SK-N-SH (cell line): ENCODE measurements around the gene APOL6. TPM values are rescaled to one million over a fixed set of nuclear protein-coding genes. Genes with fewer than 3 reads are reported as not detected.
"Not testable (repeated sequence)": the region's sequence is repeated elsewhere in the genome, so short reads cannot be mapped to it uniquely, and the experiment has no call there.

ENCODE experiments used
- CTCF ChIA-PET: fragments of 300-600, 350-600 bp; formaldehyde crosslinking; extraction: SDS; loops from one replicate; lab custom pipeline; 2021; lab: Yijun Ruan, JAX
- POLR2A ChIA-PET: fragments of 350-600 bp; sonication (Branson Sonifier 250); formaldehyde crosslinking; extraction: SDS; loops from one replicate; lab custom pipeline; 2020; ENCODE audit warnings: antibody characterized with exemption, inconsistent platforms; lab: Yijun Ruan, JAX
- DNase-seq: peaks from one replicate; pipeline ENCODE4 v3.0.0; 2012
- H2AFZ ChIP-seq: fragments of 200-600 bp; sonication (generic); 2 replicates; pipeline ENCODE4 v1.8.1; 2016; ENCODE audit warnings: antibody characterized with exemption, mild to moderate bottlenecking, low read depth
- H3F3A ChIP-seq: fragments of 200-600 bp; sonication (generic); replicated peaks from 2 replicates; pipeline ENCODE3; 2016; ENCODE audit warnings: antibody characterized with exemption, mild to moderate bottlenecking; ENCODE audit not compliant: insufficient read depth
- H3K27ac ChIP-seq, 2 experiments: fragments of 200-500 bp in 1 of 2; fragments of 200-600 bp in 1 of 2; sonication (Bioruptor generic) in 1 of 2; sonication (generic), shearing (Covaris generic) in 1 of 2; 2 replicates each; pipeline versions ENCODE4 v1.5.1 to v1.6.1; 2014 to 2016; ENCODE audit warnings: low read depth in 2 of 2, inconsistent platforms in 1 of 2, low read length in 1 of 2, mild to moderate bottlenecking in 1 of 2, mixed read lengths in 1 of 2
- H3K27me3 ChIP-seq: fragments of 200-600 bp; sonication (generic), shearing (Covaris generic); 2 replicates; pipeline ENCODE4 v1.6.1; 2016; ENCODE audit warnings: mixed run types; ENCODE audit not compliant: insufficient read depth
- H3K36me3 ChIP-seq, 2 experiments: fragments of 200-500 bp in 1 of 2; fragments of 200-600 bp in 1 of 2; sonication (Bioruptor generic) in 1 of 2; sonication (generic) in 1 of 2; replicated peaks in 1 of 2; 2 replicates each; pipeline versions ENCODE3 to v1.5.1; 2014 to 2016; ENCODE audit warnings: low read length in 1 of 2, mild to moderate bottlenecking in 1 of 2; ENCODE audit not compliant: insufficient read depth in 2 of 2, control insufficient read depth in 1 of 2
- H3K4me1 ChIP-seq, 2 experiments: fragments of 200-500 bp in 1 of 2; fragments of 200-600 bp in 1 of 2; sonication (Bioruptor generic) in 1 of 2; sonication (generic), shearing (Covaris generic) in 1 of 2; 2 replicates each; pipeline versions ENCODE4 v1.5.1 to v1.6.1; 2014 to 2016; ENCODE audit warnings: low read depth in 1 of 2, low read length in 1 of 2, mixed run types in 1 of 2; ENCODE audit not compliant: insufficient read depth in 2 of 2, control insufficient read depth in 1 of 2
- H3K4me2 ChIP-seq: fragments of 200-600 bp; sonication (generic), shearing (Covaris generic); 2 replicates; pipeline ENCODE4 v1.6.1; 2017; ENCODE audit warnings: mixed run types
- H3K4me3 ChIP-seq, 2 experiments: fragments of 200-500 bp in 1 of 2; fragments of 200-600 bp in 1 of 2; sonication (Bioruptor generic) in 1 of 2; sonication (generic), shearing (Covaris generic) in 1 of 2; 2 replicates each; pipeline versions ENCODE4 v1.5.1 to v1.8.1; 2014 to 2016; ENCODE audit warnings: low read depth in 2 of 2, inconsistent platforms in 1 of 2, low read length in 1 of 2, mild to moderate bottlenecking in 1 of 2, mixed read lengths in 1 of 2, moderate library complexity in 1 of 2
- H3K79me2 ChIP-seq: fragments of 200-600 bp; sonication (generic); 2 replicates; pipeline ENCODE4 v1.8.1; 2017; ENCODE audit warnings: mild to moderate bottlenecking; ENCODE audit not compliant: insufficient read depth
- H3K9ac ChIP-seq: fragments of 200-600 bp; sonication (generic); 2 replicates; pipeline ENCODE4 v1.6.1; 2017; ENCODE audit warnings: mixed run types
- H3K9me2 ChIP-seq: fragments of 200-600 bp; sonication (generic); 2 replicates; pipeline ENCODE4 v1.6.1; 2017; ENCODE audit warnings: mixed run types
- H3K9me3 ChIP-seq: fragments of 200-600 bp; sonication (generic); 2 replicates; pipeline ENCODE4 v1.6.1; 2017; ENCODE audit warnings: mixed run types, mild to moderate bottlenecking, moderate library complexity
- H4K20me1 ChIP-seq: fragments of 200-600 bp; sonication (generic); 2 replicates; pipeline ENCODE4 v1.6.1; 2017; ENCODE audit warnings: mild to moderate bottlenecking, mixed run types; ENCODE audit not compliant: insufficient read depth
- CTCF ChIP-seq: fragments of 200-600 bp; sonication (generic); IDR thresholded peaks from 2 replicates; pipeline ENCODE4 v1.6.1; 2017; ENCODE audit warnings: antibody characterized with exemption, mild to moderate bottlenecking, moderate library complexity
- EP300 ChIP-seq, 2 experiments: IDR thresholded peaks; 2 replicates each; pipeline versions ENCODE4 v1.4.0 to v1.6.1; 2012; ENCODE audit warnings: borderline replicate concordance in 1 of 2, low read depth in 1 of 2, low read length in 1 of 2
- EZH2phosphoT487 ChIP-seq: fragments of 200-600 bp; sonication (generic); IDR thresholded peaks from 2 replicates; pipeline ENCODE4 v1.6.1; 2017; ENCODE audit warnings: low read depth, mixed run types, mild to moderate bottlenecking, antibody characterized with exemption, moderate library complexity, borderline replicate concordance
- FOXJ3 ChIP-seq: sonication (generic); formaldehyde crosslinking; IDR thresholded peaks from 2 replicates; pipeline ENCODE4 v1.5.1; 2020; ENCODE audit warnings: mild to moderate bottlenecking, missing genetic modification reagents
- GATA2 ChIP-seq: sonication (generic); formaldehyde crosslinking; IDR thresholded peaks from 2 replicates; pipeline ENCODE4 v1.5.0; 2020; ENCODE audit warnings: mild to moderate bottlenecking, missing genetic modification reagents
- MAX ChIP-seq: IDR thresholded peaks from 2 replicates; pipeline ENCODE4 v1.4.0; 2012; ENCODE audit warnings: low read depth
- NRF1 ChIP-seq: IDR thresholded peaks from 2 replicates; pipeline ENCODE4 v1.6.1; 2012; ENCODE audit warnings: low read depth, mild to moderate bottlenecking, low read length
- REST ChIP-seq: IDR thresholded peaks from 2 replicates; pipeline ENCODE4 v1.6.1; 2012; ENCODE audit warnings: mild to moderate bottlenecking, low read depth, low read length, moderate library complexity
- RFX5 ChIP-seq: IDR thresholded peaks from 2 replicates; pipeline ENCODE4 v1.6.1; 2012; ENCODE audit warnings: mild to moderate bottlenecking, improper control_type of control experiment, low read length
- SIN3A ChIP-seq: IDR thresholded peaks from 2 replicates; pipeline ENCODE4 v1.6.1; 2012; ENCODE audit warnings: low read depth, mild to moderate bottlenecking, low read length, moderate library complexity, borderline replicate concordance
- TEAD4 ChIP-seq: IDR thresholded peaks from 2 replicates; pipeline ENCODE4 v1.4.0; 2012; ENCODE audit warnings: mild to moderate bottlenecking, borderline replicate concordance; ENCODE audit not compliant: insufficient read depth
- USF1 ChIP-seq: IDR thresholded peaks from 2 replicates; pipeline ENCODE4 v1.4.0; 2012; ENCODE audit warnings: low read depth, borderline replicate concordance
- ZBTB33 ChIP-seq: IDR thresholded peaks from 2 replicates; pipeline ENCODE4 v1.4.0; 2012; ENCODE audit warnings: low read depth, borderline replicate concordance
- WGBS: methylation state at CpG from one replicate; pipeline ENCODE4 v1.1.6; 2017; ENCODE audit warnings: low lambda C conversion rate; 5-methylcytosine and 5-hydroxymethylcytosine counted together
- polyA plus RNA-seq, 3 experiments: library from polyadenylated mRNA; depleted of rRNA; stranded (reverse); fragments of >200 nt; gene quantifications; 2 replicates each; pipeline ENCODE4 v1.2.3, GENCODE V29; 2012

APOL6 gene
- polyA plus RNA-seq, 1 of the 3 experiments (the other 2 are of a cell fraction), result 0.90 TPM

- Histone ChIP-seq H3K27ac (no peak overlapping the region), H4K20me1 (no peaks in the 10 kb centered on the region), H3K9me3 (no peaks in the 10 kb centered on the region), H3K36me3 (no peaks in the 10 kb centered on the region), H3K9ac (no peak overlapping the region), H3K4me1 (no peaks in the 10 kb centered on the region), H3K79me2 (no peaks in the 10 kb centered on the region), H2AFZ (no peak overlapping the region), H3K4me3 (no peak overlapping the region), H3F3A (no peaks in the 10 kb centered on the region), H3K4me2 (no peak overlapping the region), H3K27me3 (no peaks in the 10 kb centered on the region), H3K9me2 (no peaks in the 10 kb centered on the region)
- ChIA-PET CTCF (interaction anchor here (1.1 to 2.0 kb wide), 2 partner anchors 252 to 387 kb away, joined by 3 to 8 read pairs; no protein-coding TSS in a partner anchor), POLR2A (no interaction called here)
- no peak for DNase-seq
- 40% methylated on average over 2 of the region's 2 CpGs for WGBS
- TF ChIP-seq NRF1 (no peak), MAX (no peak), RFX5 (no peak), SIN3A (no peak), EP300 (IDR thresholded peaks at IDR 0.05; ENCODE audit: borderline replicate concordance in 1 of 2, low read depth in 1 of 2, low read length in 1 of 2) (no peak), FOXJ3 (CRISPR knock-in tag) (no peak), REST (no peak), ZBTB33 (no peak), CTCF (no peak), EZH2phosphoT487 (no peak), TEAD4 (no peak), USF1 (no peak), GATA2 (no peak)
These were observed 30.6 kb downstream of the APOL6 start for GRCh38 chr22:35678836-35679235.

- DNase-seq, H4K20me1 ChIP-seq, POLR2A ChIA-PET, H3K36me3 ChIP-seq, H3K27me3 ChIP-seq, H3K9me2 ChIP-seq, H3K79me2 ChIP-seq, H3K27ac ChIP-seq, H3K9ac ChIP-seq, H3K4me2 ChIP-seq, H3K9me3 ChIP-seq, H3K4me3 ChIP-seq, H2AFZ ChIP-seq, H3F3A ChIP-seq, H3K4me1 ChIP-seq: not testable (repeated sequence)
- WGBS, result 44% methylated on average over 4 of the region's 4 CpGs
- CTCF ChIA-PET, result interaction anchor here (0.6 kb wide), 1 partner anchor 51 kb away, joined by 3 read pairs; no protein-coding TSS in a partner anchor
These were observed 31.2 kb downstream of the APOL6 start for GRCh38 chr22:35679492-35679891.
